HG03280 (cell line): ENCODE data around the gene OR52M1.
"Not testable (repeated sequence)": the region's sequence is repeated elsewhere in the genome, so short reads cannot be mapped to it uniquely, and the experiment has no call there.

Experiments
- ATAC-seq: cut with Tn5 transposase; IDR thresholded peaks from one replicate; pipeline ENCODE4 v1.9.1; 2021; ENCODE audit warnings: mild to moderate bottlenecking, moderate library complexity; ENCODE audit not compliant: unreplicated experiment

OR52M1 gene, protein sequence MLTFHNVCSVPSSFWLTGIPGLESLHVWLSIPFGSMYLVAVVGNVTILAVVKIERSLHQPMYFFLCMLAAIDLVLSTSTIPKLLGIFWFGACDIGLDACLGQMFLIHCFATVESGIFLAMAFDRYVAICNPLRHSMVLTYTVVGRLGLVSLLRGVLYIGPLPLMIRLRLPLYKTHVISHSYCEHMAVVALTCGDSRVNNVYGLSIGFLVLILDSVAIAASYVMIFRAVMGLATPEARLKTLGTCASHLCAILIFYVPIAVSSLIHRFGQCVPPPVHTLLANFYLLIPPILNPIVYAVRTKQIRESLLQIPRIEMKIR

DNA sequence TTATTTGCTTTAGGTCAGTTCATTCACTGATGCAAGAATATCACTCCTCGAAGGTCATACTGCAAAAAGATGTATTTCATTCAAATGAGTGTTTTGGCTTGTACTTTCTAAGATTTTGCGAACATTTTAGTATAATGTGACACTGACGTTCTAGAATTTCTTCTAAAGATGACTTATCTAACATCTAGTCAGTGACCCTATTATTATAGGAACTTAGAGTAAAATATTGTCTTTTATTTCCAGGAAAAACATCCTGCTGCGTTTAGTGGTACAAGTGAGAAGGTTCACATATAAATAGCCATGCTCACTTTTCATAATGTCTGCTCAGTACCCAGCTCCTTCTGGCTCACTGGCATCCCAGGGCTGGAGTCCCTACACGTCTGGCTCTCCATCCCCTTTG lies at the start of gene OR52M1:
Gene OR52M1 (plus strand): TSS at position 301 of the 400 bp plus-strand sequence. CDS start 0 bp downstream, at position 301.
- ATAC-seq, result no peak

DNA sequence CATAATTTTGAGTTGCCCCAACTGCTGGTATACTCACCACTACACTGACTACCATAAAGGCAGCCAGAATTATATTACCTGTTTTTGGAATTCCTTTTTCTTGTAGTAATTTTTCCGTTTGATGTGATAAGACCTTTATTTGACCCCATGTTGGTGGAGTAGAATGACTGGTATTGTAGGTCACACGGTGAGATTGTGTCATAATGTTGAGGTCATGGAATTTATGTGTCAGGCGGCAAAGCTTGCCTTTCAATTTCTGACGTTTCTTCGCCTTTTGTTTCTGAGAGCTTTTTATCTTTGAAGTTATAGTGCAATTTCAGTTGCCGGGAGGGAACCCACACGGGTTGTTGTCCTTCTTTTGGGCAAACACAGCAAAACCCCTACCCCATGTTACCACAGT lies 49.5 kb upstream of the OR52M1 start:
- no peak for ATAC-seq

DNA sequence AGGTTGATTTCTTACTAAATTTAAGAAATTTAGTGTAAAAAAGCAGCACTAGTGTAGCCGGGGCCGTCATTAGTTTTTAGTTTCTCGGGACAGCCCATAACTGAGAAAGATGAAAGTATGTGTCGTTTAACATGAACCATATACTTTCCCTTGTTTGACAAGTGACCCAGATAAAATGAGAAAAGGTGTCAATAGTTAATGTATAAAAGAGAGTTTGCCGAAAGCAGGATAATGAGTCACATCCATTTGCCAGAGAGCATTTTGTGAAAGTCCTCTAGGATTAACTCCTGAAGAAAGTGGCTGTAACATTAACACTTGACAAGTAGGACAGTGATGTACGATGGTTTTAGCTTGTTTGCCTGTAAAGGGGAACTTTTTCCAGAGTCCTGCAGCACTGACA lies 49.0 kb upstream of the OR52M1 start:
- no peak for ATAC-seq

DNA sequence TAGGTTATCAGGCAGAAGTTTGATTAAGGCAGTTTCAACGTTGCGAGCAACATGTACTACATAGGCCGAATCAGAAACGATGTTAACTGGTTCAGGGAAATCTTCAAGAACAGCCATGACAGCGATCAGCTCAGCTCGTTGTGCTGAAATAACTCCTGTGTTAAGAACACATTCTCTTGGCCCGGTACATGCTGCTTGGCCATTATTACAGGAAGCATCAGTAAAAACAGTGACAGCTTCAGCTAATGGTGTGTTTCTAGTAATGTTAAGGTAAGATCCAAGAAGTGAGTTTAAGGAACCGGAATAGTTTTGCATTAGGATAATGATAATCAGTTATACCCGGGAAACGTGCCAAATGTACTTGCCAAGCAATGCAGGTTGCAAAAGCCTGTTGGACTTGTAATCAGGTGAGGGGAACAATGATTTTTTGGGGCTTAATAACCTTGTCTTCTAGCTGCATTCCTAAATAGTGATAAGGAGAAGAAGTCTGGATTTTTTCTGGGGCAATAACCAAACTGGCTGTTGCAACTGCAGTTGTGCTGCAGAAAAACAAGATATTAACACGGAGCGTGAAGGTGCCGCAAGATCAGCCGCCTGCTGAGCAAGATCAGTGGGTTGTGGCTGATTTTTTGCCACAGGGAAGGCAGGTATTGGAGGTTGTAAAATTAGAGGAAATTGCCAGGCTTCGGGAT lies 48.3 kb upstream of the OR52M1 start:
- ATAC-seq, result no peak

DNA sequence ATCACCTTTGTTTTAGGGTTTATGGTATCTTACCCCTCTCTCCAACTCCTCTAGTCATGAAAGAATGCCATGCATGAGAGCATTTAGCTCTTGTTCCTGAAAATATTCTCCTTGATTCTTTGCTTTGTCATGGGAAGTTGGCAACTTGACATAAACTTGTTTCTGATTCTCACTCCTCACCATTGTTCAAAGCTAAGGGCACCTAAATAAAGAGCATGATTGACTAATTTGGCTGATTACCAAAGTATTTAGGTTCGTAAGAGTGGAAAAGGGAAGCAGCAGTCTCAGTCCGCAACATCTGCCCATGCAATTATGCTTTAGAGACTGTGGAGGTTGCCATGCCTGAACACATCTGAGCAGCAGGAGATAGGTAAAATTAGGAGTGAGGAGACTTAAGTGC lies 36.1 kb upstream of the OR52M1 start:
- ATAC-seq, result no peak

DNA sequence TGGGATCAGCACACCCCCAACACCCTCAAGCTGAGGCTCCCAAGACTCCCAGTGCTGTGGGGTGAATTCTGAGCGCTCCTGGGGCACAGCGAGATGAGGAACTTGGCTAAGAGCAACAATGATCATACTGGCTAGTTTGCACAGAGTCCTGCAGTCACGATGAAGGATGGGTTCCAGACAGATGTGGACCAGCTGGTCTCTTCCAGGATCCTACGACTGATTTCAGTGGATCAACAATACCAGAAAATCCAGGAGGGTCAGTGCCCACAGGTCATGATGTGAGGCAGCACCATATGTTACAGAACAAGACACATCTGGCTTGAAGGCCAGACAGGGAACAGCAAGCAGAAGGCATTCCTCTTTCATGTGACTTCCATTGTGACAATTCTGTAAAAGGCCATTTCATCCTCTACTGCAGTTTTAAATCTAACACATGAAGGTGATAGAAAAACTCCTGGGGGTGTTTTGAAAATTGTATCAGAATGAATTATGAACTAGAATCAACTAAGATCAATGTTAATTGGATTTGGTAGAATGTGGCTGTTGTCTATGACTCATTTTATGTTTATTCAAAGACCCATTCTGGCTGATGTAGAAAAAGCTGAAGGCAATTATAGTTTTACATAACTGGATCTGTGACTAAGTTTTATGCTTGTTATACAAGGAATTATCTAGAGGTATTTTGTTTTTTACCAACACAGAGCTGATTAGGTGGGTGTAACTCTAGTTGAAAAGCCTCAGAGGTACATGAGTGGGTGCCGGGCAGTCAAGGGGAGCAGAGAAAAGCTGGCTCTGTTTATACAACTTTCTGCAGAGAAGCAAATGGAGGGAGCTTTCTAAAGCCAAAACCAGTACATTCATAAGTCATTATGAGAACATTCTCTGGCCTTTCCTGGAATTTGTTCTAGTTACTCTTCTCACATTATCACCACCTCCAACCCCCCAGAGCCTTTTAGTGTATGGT lies 33.4 kb upstream of the OR52M1 start:
- no peak for ATAC-seq

DNA sequence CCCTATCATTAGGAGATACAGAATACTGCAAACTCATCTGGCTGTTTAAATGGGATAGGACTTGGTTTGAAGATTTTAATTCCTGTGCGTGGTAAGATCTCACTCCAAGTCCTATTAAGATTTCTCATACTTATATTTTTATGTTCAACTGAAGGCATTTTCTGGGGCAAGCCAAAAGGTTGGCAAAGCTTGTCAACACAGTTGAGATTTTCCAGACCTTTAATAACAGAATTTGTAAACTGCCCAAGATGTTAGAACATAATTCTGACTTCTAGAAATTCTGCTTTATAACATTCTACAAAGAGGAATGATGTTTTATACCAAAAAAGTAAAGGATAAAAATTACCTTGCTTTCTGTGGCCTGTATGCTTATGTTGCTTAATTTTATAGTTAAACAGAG lies 30.8 kb upstream of the OR52M1 start:
- no peak for ATAC-seq

DNA sequence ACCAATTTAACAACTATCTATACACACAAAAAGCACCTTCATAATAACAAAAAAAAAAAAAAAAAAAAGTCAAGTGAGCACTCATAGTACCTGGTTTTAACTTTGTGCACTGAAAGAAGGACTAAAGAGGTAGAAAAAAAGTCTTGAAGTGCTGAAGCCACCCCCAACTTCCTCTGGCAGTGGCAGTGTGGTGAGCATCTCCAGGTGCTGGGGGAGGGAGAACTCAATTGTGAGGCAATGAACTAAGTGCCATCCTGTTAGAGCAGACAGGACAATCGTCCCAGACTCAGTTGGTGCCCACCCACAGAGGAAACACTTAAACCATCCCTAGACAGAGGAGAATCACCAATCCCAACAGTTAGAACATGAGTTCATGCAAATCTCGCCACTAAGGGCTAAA lies 22.7 kb upstream of the OR52M1 start:
- ATAC-seq, result no peak

DNA sequence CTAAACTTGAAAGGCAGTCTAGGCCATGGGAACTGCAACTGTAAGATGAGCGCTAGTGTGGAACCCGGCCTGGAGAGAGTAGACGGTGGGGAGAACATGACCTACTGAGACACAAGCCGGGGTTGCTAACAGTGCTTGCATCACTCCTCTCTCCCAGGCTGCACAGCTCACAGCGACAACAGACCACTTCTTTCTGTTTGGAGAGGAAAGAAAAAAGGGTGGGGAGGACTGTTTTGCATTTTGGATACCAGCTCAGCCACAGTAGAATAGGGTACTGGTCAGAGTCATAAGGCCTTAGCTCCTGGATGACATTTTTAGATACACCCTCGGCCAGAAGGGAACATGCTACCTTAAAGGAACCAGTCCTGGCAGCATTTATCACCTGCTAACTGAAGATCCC lies 22.2 kb upstream of the OR52M1 start:
- no peak for ATAC-seq

DNA sequence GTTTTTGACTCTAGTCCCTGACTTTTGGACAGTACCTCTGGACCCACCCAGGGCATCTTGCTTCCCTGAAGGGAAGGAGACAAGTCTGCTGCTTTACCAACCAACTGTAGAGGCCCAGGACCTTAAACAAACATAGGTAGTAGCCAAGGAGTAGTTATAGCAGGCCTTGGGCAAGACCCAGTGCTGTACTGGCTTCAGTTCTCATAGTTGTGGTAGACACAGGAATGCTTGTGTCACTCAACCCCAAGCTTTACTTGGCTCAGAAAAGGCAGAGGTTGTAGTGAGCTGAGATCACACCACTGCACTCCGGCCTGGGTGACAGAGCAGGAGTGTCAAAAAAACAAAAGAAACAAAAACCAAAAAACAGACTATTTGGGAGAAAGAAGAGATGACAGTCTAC lies 21.3 kb upstream of the OR52M1 start:
- ATAC-seq, result no peak

DNA sequence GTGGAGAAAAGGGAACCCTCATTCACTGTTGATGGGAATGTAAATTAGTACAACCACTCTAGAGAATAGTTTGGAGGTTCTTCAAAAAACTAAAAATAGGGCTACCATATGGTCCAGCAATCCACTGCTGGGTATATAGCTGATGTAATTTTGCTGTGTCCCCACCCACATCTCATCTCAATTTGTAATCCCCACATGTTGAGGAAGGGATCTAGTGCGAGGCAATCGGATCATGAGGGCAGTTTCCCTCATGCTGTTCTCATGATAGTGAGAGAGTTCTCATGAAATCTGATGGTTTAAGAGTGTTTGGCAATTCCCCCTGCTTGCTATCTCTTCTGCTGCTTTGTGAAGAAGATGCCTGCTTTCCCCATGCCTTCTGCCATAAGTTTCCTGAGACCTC lies 17.1 kb upstream of the OR52M1 start:
- no peak for ATAC-seq

DNA sequence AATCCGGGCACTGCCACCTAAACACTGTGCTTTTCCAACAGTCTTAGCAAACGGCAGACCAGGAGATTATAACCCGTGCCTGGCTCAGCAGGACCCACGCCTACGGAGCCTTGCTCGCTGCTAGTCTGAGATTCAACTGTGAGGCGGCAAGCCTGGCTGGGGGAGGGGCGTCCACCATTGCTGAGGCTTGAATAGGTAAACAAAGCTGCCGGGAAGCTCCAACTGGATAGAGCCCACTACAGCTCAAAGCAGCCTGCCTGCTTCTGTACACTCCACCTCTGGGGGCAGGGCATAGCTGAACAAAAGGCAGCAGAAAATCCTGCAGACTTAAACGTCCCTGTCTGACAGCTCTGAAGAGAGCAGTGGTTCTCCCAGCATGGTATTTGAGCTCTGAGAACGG lies 13.3 kb upstream of the OR52M1 start:
- ATAC-seq, result not testable (repeated sequence)

DNA sequence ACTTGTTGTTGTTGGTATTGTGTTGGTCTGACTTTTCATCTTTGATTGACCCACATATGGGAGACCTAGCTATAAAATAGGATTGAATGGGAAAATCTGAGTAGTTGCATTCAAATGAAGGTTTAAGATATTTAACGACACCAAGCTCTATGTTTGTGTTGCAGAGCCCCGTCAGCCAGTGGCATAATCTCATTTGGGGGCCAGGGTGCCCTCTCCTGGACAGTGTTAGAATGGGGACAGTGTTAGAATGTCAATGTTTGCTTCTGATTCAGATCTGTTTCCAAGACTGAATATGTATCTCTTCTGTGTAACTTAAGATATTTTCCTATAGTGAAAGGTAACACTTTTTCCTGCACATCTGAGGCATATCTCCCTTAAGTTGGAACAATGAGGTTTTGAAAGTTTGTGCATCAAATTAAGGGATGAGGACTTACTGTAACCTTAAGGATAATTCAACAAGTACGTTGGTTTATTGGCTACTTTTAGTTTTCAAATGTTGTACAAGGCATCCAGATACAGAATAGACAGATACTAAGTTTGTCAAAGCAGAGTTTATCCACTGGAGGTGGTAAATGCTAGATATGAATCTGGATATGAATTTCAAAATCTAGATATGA lies 5.3 kb upstream of the OR52M1 start:
- ATAC-seq, result peak; percentile 74

DNA sequence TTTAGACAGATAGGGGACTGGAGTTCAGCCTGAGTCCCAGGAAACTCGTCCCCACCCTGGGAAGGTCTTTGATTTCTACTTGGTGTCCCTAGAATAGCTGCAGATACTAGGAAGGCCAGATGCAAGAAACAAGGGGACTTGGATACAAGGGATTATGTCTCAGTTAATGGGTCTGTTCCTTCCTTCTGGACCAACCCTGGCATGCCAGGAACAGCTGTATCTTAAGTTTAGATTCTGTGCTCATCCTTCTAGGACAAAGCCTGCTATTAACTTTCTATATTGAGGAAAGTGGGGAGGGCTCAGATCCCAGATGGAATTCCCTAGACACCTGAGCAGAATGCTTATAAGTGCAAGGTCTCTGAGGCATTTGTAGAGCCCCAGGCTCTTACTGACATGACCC lies 3.9 kb upstream of the OR52M1 start:
- no peak for ATAC-seq

DNA sequence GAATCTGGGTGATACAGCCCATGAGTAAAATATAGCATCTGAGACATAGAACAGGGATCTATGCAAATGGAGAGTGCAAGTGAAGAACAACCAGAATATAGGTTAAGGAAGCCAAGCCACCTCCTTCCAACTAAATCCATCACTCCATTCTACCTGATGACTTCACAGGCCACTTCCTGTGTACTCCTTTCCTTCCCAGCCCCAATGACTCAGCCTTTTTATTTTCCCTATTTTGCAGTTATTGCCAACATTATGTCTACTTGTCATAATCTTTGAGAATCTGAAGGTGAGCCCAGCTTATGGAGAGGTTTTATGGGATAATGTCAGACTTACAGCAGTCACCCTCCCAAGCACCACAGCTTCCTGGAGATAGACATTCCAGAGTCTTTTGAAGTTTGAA lies 1.4 kb upstream of the OR52M1 start:
- no peak for ATAC-seq

DNA sequence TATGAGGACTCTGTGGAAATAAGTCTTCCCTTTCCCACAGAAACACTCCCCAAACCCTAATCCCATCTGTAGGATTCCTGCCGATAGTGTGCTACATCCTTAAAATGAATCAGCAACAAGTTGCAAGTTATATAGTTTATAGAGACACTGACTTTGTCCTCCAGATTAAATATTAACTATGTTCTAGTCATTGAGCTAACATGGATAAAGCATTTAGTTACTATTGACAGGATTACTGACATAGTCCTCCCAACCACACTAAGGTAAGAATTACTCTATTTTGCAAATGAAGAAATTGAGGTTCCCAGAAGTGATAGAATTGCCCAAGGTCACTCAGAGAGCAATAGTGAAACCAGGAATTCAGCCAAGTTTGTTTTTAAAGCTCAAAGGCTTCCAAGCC lies 1.9 kb downstream of the OR52M1 start:
- ATAC-seq, result no peak

DNA sequence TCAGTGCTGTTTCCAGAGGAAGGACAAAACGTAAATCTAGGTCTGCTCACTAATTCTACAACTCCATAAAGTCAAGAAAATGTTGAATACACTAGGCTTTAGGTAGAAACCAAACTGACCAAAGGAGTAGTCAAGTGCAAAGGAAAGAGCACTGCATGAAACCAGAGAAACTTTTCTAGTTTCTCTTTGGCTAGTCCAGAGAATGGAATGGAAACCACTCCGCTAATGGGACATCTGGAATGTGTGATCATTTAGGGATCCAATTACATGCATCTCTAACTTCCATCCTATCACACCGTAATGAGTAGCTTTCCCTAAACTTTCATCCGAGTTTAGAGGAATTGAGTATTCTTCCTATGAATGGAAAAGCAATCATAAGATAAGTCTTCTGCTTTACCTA lies 2.4 kb downstream of the OR52M1 start:
- ATAC-seq, result no peak

DNA sequence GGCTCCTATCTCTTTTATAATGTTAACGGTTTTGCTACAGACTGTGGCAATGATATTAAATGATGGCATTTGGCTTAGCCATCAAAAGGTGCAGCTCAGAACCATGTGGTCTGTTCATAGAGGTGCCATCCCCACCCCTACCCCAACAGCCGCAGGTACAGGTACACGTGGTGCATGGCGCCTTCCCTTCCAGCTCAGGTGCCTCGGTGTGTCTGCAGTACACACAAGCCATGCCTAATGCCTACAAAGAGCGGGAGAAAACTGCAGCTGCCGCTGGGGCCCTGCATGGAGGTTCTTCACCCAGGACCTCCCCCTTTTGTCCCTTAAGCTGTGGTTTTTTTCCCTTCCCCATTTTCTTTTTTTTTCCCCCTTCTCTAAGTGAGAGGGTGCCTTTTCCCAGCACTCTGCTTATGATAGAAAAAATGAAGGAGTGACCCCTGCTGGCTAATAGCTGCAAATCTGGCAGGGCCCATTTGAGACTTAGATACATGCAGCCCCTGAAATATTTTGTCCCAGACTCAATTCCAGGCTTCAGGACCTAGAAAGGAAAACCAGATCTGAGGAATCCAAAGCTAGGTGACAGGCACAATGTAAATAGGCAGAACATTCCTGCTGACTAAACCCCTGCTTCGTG lies 6.5 kb downstream of the OR52M1 start:
- no peak for ATAC-seq

DNA sequence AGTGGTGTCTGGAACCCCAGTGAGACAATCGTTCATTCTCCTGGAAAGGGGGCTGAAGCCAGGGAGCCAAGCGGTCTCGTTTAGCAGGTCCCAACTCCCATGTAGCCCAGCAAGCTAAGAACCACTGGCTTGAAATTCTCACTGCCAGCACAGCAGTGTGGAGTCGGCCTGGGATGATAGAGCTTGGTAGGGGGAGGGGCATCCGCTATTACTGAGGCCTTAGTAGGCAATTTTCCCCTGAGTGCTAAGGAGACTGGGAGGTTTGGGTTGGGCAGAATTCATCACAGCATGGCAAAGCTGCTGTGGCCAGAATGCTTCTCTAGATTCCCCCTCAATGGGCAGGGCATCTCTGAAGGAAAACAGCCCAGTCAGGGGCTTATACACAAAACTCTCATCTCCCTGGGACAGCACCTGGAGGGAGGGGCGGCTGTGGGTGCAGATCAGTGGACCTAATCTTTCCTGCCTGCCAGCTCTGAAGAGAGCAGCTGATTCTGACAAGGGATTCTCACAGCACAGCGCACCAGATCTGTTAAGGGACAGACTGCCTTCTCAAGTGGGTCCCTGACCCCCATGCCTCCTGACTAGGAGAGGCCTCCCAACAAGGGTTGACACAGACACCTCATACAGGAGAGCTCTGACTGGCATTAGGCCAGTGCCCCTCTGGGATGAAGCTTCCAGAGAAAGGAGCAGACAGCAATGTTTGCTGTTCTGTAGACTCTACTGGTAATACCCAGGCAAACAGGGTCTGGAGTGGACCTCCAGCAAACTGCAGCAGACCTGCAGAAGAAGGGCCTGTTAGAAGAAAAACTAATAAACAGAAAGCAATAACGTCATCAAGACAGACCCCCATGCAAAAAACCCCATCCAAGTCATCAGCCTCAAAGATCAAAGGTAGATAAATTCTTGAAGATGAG lies 14.8 kb downstream of the OR52M1 start:
- ATAC-seq, result no peak

DNA sequence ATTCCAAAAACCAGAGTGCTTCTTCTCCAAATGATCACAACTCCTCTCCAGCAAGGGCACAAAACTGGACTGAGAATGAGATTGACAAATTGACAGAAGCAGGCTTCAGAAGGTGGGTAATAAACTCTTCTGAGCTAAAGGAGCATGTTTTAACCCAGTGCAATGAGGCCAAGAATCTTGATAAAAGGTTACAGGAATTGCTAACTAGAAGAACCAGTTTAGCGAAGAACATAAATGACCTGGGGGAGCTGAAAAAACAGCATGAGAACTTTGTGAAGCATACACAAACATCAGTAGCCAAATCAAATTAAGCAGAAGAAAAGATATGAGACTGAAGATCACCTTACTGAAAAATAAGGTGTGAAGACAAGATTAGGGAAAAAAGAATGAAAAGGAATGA lies 15.5 kb downstream of the OR52M1 start:
- ATAC-seq, result no peak
